Urinary bladder (tissue), 4 donors: ENCODE data around the gene DBF4. TPM values are rescaled to one million over a fixed set of nuclear protein-coding genes. Genes with fewer than 3 reads are reported as not detected.

ENCODE experiments used
- DNase-seq: peaks from one replicate; pipeline ENCODE4 v3.0.0-alpha.2; 2015; ENCODE audit errors: extremely low spot score
- H3K27ac ChIP-seq: one replicate; pipeline ENCODE4 v1.5.1; 2013; ENCODE audit warnings: low read depth, mild to moderate bottlenecking, moderate library complexity
- H3K36me3 ChIP-seq: one replicate; pipeline ENCODE4 v1.6.1; 2013; ENCODE audit warnings: mild to moderate bottlenecking, moderate library complexity; ENCODE audit not compliant: insufficient read depth
- H3K4me1 ChIP-seq: one replicate; pipeline ENCODE4 v1.6.1; 2013; ENCODE audit warnings: mild to moderate bottlenecking, moderate library complexity; ENCODE audit not compliant: insufficient read depth
- H3K4me3 ChIP-seq: one replicate; pipeline ENCODE4 v1.5.1; 2013; ENCODE audit warnings: low read depth, low read length
- polyA plus RNA-seq: library from polyadenylated mRNA; stranded (reverse); fragments of 200-250 nt; gene quantifications from one replicate; pipeline ENCODE4 v1.2.3, GENCODE V29; 2013
- total RNA-seq: library from RNA; depleted of rRNA; stranded (reverse); fragments of >200 nt; gene quantifications from one replicate; pipeline ENCODE4 v1.2.3, GENCODE V29; 2014
- donor health status: healthy with polysubstance abuse.
- donor health status: healthy.

DBF4 gene
- total and polyA plus RNA-seq, 2 donors = 4.5 to 17.3 TPM

GRCh38 chr7:87948371-87948770, 72.1 kb downstream of the DBF4 start:
- H3K4me3 ChIP-seq = no peak overlapping the region
- no peaks in the 10 kb centered on the region for H3K36me3 ChIP-seq
- no peaks in the 10 kb centered on the region for H3K4me1 ChIP-seq
- H3K27ac ChIP-seq = no peak overlapping the region
- DNase-seq = no peak

Other genes with a start within 250 kb of the DBF4 start
- gene RUNDC3B, start 248.1 kb upstream of the DBF4 start, total RNA-seq = 1.9 TPM
- 2.4 TPM for gene RUNDC3B, start 248.1 kb upstream of the DBF4 start, polyA plus RNA-seq
- 40.9 TPM for gene SLC25A40, start 133 bp upstream of the DBF4 start, total RNA-seq
- 8.6 TPM for gene SLC25A40, start 133 bp upstream of the DBF4 start, polyA plus RNA-seq
- 32.5 TPM for gene ADAM22, start 57.8 kb downstream of the DBF4 start, total RNA-seq
- 2.9 TPM for gene ADAM22, start 57.8 kb downstream of the DBF4 start, polyA plus RNA-seq